HepG2 (cell line): ENCODE measurements around the gene C19orf38. TPM values are rescaled to one million over a fixed set of nuclear protein-coding genes. Genes with fewer than 3 reads are reported as not detected.

ENCODE experiments used
- ATAC-seq: fragments of 200-7000 bp; cut with Tn5 transposase; 3 replicates; pipeline ENCODE4 v1.9.1; 2020; ENCODE audit warnings: mild to moderate bottlenecking, moderate library complexity
- BruUV-seq: library from RNA; stranded (reverse); fragments of 400-500 nt; replicated peaks from 2 replicates; lab custom pipeline; 2021; lab: Mats Ljungman, UMichigan
- CTCF ChIA-PET: fragments of 300-600 bp; formaldehyde crosslinking; extraction: SDS; loops from one replicate; lab custom pipeline; 2021; ENCODE audit warnings: low total read pairs, inconsistent platforms, low intra/inter-chr PET ratio; lab: Yijun Ruan, JAX
- POLR2A ChIA-PET: fragments of 350-600 bp; sonication (Branson Sonifier 250); formaldehyde crosslinking; loops from one replicate; lab custom pipeline; 2020; ENCODE audit warnings: antibody characterized with exemption, inconsistent platforms; lab: Yijun Ruan, JAX
- DNase-seq: peaks from one replicate; pipeline ENCODE4 v3.0.0-alpha.2; 2015; ENCODE audit warnings: low spot score
- FAIRE-seq: peaks from 3 replicates; lab custom pipeline; 2011; peaks lifted over from hg19 to GRCh38; lab: Jason Lieb, UNC
- H2AFZ ChIP-seq: one replicate; pipeline ENCODE4 v1.6.1; 2011; ENCODE audit warnings: low read length, inconsistent platforms
- H3K27ac ChIP-seq: fragments of 300-600 bp; 3 replicates; pipeline ENCODE4 v1.8.0; 2011; ENCODE audit warnings: mixed run types, mild to moderate bottlenecking, mixed read lengths, low read length, inconsistent platforms; ENCODE audit not compliant: insufficient read depth; ENCODE audit errors: extremely low read length
- H3K27me3 ChIP-seq, 2 experiments: fragments of 200-600 bp in 1 of 2; 2 replicates in 1 of 2; 3 replicates in 1 of 2; pipeline versions ENCODE4 v1.6.0 to v1.8.0; 2011; ENCODE audit warnings: low read length in 2 of 2, mild to moderate bottlenecking in 2 of 2, moderate library complexity in 2 of 2, inconsistent platforms in 1 of 2; ENCODE audit not compliant: insufficient read depth in 2 of 2, control insufficient read depth in 1 of 2
- H3K36me3 ChIP-seq, 2 experiments: fragments of 200-600 bp in 1 of 2; replicated peaks in 1 of 2; 2 replicates in 1 of 2; 3 replicates in 1 of 2; pipeline versions ENCODE4 v1.5.1 to v1.8.0; 2011; ENCODE audit warnings: low read length in 2 of 2, inconsistent platforms in 1 of 2; ENCODE audit not compliant: insufficient read depth in 2 of 2, control insufficient read depth in 1 of 2
- H3K4me1 ChIP-seq: 2 replicates; pipeline ENCODE4 v1.5.1; 2012; ENCODE audit warnings: low read length, inconsistent platforms; ENCODE audit not compliant: insufficient read depth
- H3K4me2 ChIP-seq: 2 replicates; pipeline ENCODE4 v1.6.0; 2011; ENCODE audit warnings: low read depth, low read length, inconsistent platforms
- H3K4me3 ChIP-seq, 3 experiments: fragments of 200-600 bp in 1 of 3; sonication (generic), shearing (Covaris generic) in 1 of 3; replicated peaks in 1 of 3; 2 replicates each; pipeline ENCODE4 v1.5.1; 2011 to 2016; ENCODE audit warnings: low read length in 3 of 3, inconsistent platforms in 2 of 3, low read depth in 2 of 3, mild to moderate bottlenecking in 2 of 3, control low read depth in 1 of 3, mixed read lengths in 1 of 3; ENCODE audit not compliant: insufficient read depth in 1 of 3
- H3K79me2 ChIP-seq: one replicate; pipeline ENCODE4 v1.6.1; 2011; ENCODE audit warnings: low read length, inconsistent platforms; ENCODE audit not compliant: insufficient read depth
- H3K9ac ChIP-seq: 2 replicates; pipeline ENCODE4 v1.6.0; 2011; ENCODE audit warnings: mild to moderate bottlenecking, low read depth, low read length, inconsistent platforms; ENCODE audit not compliant: insufficient read depth
- H3K9me3 ChIP-seq: 2 replicates; pipeline ENCODE4 v1.5.1; 2012; ENCODE audit warnings: mild to moderate bottlenecking, low read length
- H4K20me1 ChIP-seq: 2 replicates; pipeline ENCODE4 v1.6.0; 2011; ENCODE audit warnings: inconsistent platforms, mild to moderate bottlenecking, low read length, moderate library complexity; ENCODE audit not compliant: insufficient read depth
- FOSL2 ChIP-seq: sonication (generic); formaldehyde crosslinking; IDR thresholded peaks from 2 replicates; pipeline ENCODE4 v1.4.0; 2020; ENCODE audit warnings: missing genetic modification reagents
- HDAC1 ChIP-seq: sonication (generic); formaldehyde crosslinking; IDR thresholded peaks from 2 replicates; pipeline ENCODE4 v1.5.1; 2020; ENCODE audit warnings: mild to moderate bottlenecking, missing genetic modification reagents
- HOXD1 ChIP-seq: sonication (generic); formaldehyde crosslinking; IDR thresholded peaks from 2 replicates; pipeline ENCODE4 v1.5.0; 2020; ENCODE audit warnings: missing genetic modification reagents
- IRF1 ChIP-seq: sonication (generic); formaldehyde crosslinking; IDR thresholded peaks from 2 replicates; pipeline ENCODE4 v1.4.0; 2020; ENCODE audit warnings: low read depth, mild to moderate bottlenecking, missing genetic modification reagents
- MYNN ChIP-seq: sonication (generic); formaldehyde crosslinking; IDR thresholded peaks from 2 replicates; pipeline ENCODE4 v1.4.0; 2020; ENCODE audit warnings: mild to moderate bottlenecking, low read depth, missing genetic modification reagents
- NFYB ChIP-seq: sonication (generic); formaldehyde crosslinking; IDR thresholded peaks from 2 replicates; pipeline ENCODE4 v1.4.0; 2020; ENCODE audit warnings: missing genetic modification reagents
- NR2C2 ChIP-seq: sonication (generic); formaldehyde crosslinking; IDR thresholded peaks from 2 replicates; pipeline ENCODE4 v1.4.0; 2020; ENCODE audit warnings: missing genetic modification reagents, mild to moderate bottlenecking, moderate library complexity, borderline replicate concordance
- TBX2 ChIP-seq: sonication (generic); formaldehyde crosslinking; IDR thresholded peaks from 2 replicates; pipeline ENCODE4 v1.5.0; 2020; ENCODE audit warnings: missing genetic modification reagents, mild to moderate bottlenecking, borderline replicate concordance
- TEAD2 ChIP-seq: sonication (generic); formaldehyde crosslinking; IDR thresholded peaks from 2 replicates; pipeline ENCODE4 v1.9.0; 2021; ENCODE audit warnings: missing genetic modification reagents
- TMF1 ChIP-seq: sonication (generic); formaldehyde crosslinking; IDR thresholded peaks from 2 replicates; pipeline ENCODE4 v1.8.1; 2022; ENCODE audit warnings: low read depth, missing genetic modification reagents
- TRIM24 ChIP-seq: sonication (generic); formaldehyde crosslinking; IDR thresholded peaks from 2 replicates; pipeline ENCODE4 v1.8.0; 2022; ENCODE audit warnings: mild to moderate bottlenecking, missing genetic modification reagents
- ZBTB37 ChIP-seq: sonication (generic); formaldehyde crosslinking; IDR thresholded peaks from 2 replicates; pipeline ENCODE4 v1.4.0; 2020; ENCODE audit warnings: mild to moderate bottlenecking, missing genetic modification reagents
- ZMAT3 ChIP-seq: sonication (generic); formaldehyde crosslinking; conservative IDR thresholded peaks from 2 replicates; pipeline ENCODE4 v1.7.0; 2021; ENCODE audit warnings: missing genetic modification reagents
- ZMYM3 ChIP-seq: sonication (generic); formaldehyde crosslinking; IDR thresholded peaks from 2 replicates; pipeline ENCODE4 v1.5.1; 2020; ENCODE audit warnings: mild to moderate bottlenecking, missing genetic modification reagents
- ZNF275 ChIP-seq: sonication (generic); formaldehyde crosslinking; IDR thresholded peaks from 2 replicates; pipeline ENCODE4 v1.8.0; 2022; ENCODE audit warnings: missing genetic modification reagents, mild to moderate bottlenecking, inconsistent platforms, borderline replicate concordance
- ZNF337 ChIP-seq: sonication (generic); formaldehyde crosslinking; IDR thresholded peaks from 2 replicates; pipeline ENCODE4 v1.5.1; 2020; ENCODE audit warnings: missing genetic modification reagents, low read depth, mild to moderate bottlenecking, borderline replicate concordance
- ZNF33B ChIP-seq: sonication (generic); formaldehyde crosslinking; IDR thresholded peaks from 2 replicates; pipeline ENCODE4 v1.5.1; 2020; ENCODE audit warnings: mild to moderate bottlenecking, missing genetic modification reagents
- ZNF354B ChIP-seq: sonication (generic); formaldehyde crosslinking; IDR thresholded peaks from 2 replicates; pipeline ENCODE4 v1.8.0; 2022; ENCODE audit warnings: mild to moderate bottlenecking, missing genetic modification reagents
- ZNF484 ChIP-seq: sonication (generic); formaldehyde crosslinking; IDR thresholded peaks from 2 replicates; pipeline ENCODE4 v1.5.1; 2020; ENCODE audit warnings: mild to moderate bottlenecking, low read depth, missing genetic modification reagents, borderline replicate concordance
- ZNF775 ChIP-seq: sonication (generic); formaldehyde crosslinking; IDR thresholded peaks from 2 replicates; pipeline ENCODE4 v1.4.0; 2020; ENCODE audit warnings: missing genetic modification reagents, mild to moderate bottlenecking, moderate library complexity, borderline replicate concordance
- WGBS: methylation state at CpG from one replicate; pipeline ENCODE4 v1.1.6; 2017; ENCODE audit warnings: low lambda C conversion rate; 5-methylcytosine and 5-hydroxymethylcytosine counted together
- in situ Hi-C: cut with HindIII; loops from 2 replicates; pipeline ENCODE4 v1.10.0; 2017; ENCODE audit warnings: low pct_unique_long_range_greater_than_20kb; ENCODE audit not compliant: extremely low pct_ligation_motif_present
- intact Hi-C: fragments of 100-400 bp; cut with micrococcal nuclease; formaldehyde crosslinking; loops from one replicate; pipeline ENCODE4 v1.10.0; 2022; ENCODE audit not compliant: unreplicated experiment
- polyA plus RNA-seq, 8 experiments: library from polyadenylated mRNA; depleted of rRNA in 3 of 8; stranded (reverse) in 7 of 8; unstranded in 1 of 8; fragments of >200 nt; fragmentation: Illumina TruSeq in 4 of 8; extraction: Trizol in 4 of 8; gene quantifications; 2 replicates each; pipeline versions ENCODE4 v1.2.1 to v1.2.3, GENCODE V29; 2011 to 2016; ENCODE audit warnings: low read depth in 4 of 8, missing spikeins in 1 of 8, mixed read lengths in 1 of 8; ENCODE audit not compliant: insufficient read depth in 1 of 8
- total RNA-seq, 5 experiments: library from RNA; depleted of rRNA; stranded (reverse); fragments of >200 nt; fragmentation: Illumina TruSeq; extraction: Trizol; gene quantifications; 2 replicates each; pipeline ENCODE4 v1.2.3, GENCODE V29; 2016; ENCODE audit warnings: low read depth in 1 of 5

Gene C19orf38
- total and polyA plus RNA-seq, 2 of the 13 experiments (the other 11 are each of a cell fraction or from before 2014, with no cell fraction given): 0.11 TPM; not detected in 1

GRCh38 chr19:10802479-10802878 lies 45.7 kb upstream of the C19orf38 start (continued):
- TF ChIP-seq ZNF484 (CRISPR knock-in tag): no peak
- no peak for TF ChIP-seq ZNF337 (CRISPR knock-in tag)
- TF ChIP-seq FOSL2 (CRISPR knock-in tag): no peak
- TF ChIP-seq TMF1: no peak
- no peak for TF ChIP-seq TBX2
- no peak for TF ChIP-seq ZMYM3 (CRISPR knock-in tag)
- no peak for TF ChIP-seq NR2C2 (CRISPR knock-in tag)
- TF ChIP-seq HDAC1: no peak

- no peak overlapping the region for H2AFZ ChIP-seq
- peaks cover 22 to 58% of the 10 kb centered on the region in 2 experiments; a peak in 4 of 5 replicates for H3K36me3 ChIP-seq
- no peak overlapping the region for H3K4me3 ChIP-seq
- intact Hi-C loops: no loop called here
- TF ChIP-seq MYNN (CRISPR knock-in tag) (no peak), ZNF33B (CRISPR knock-in tag) (no peak), ZBTB37 (CRISPR knock-in tag) (no peak), HOXD1 (CRISPR knock-in tag) (no peak), TEAD2 (no peak), ZNF275 (CRISPR knock-in tag) (no peak), IRF1 (CRISPR knock-in tag) (no peak), TRIM24 (CRISPR knock-in tag) (no peak), ZMAT3 (CRISPR knock-in tag) (no peak), ZNF775 (CRISPR knock-in tag) (no peak), ZNF354B (no peak), NFYB (no peak)
- no peaks in the 10 kb centered on the region for H3K27me3 ChIP-seq
- no peak overlapping the region for H3K27ac ChIP-seq
- no peak for DNase-seq
- H3K9me3 ChIP-seq: no peaks in the 10 kb centered on the region
- no peak for FAIRE-seq
- ChIA-PET CTCF (no interaction called here), POLR2A (no interaction called here)
- no peaks in the 10 kb centered on the region for H3K4me1 ChIP-seq
- H3K79me2 ChIP-seq: no peaks in the 10 kb centered on the region
- BruUV-seq: no TSS peak
- in situ Hi-C loops: no loop called here
- no peak overlapping the region for H3K4me2 ChIP-seq
- H3K9ac ChIP-seq: no peak overlapping the region
- ATAC-seq: no peak
- no peaks in the 10 kb centered on the region for H4K20me1 ChIP-seq
- 94% methylated on average over 9 of the region's 9 CpGs for WGBS
Measured at GRCh38 chr19:10803252-10803651, 45.0 kb upstream of the C19orf38 start.
